ENCODE measurements around the gene ARHGAP42.
"Not testable (repeated sequence)": the region's sequence is repeated elsewhere in the genome, so short reads cannot be mapped to it uniquely, and the experiment has no call there.

ARHGAP42 gene

GRCh38 chr11:101003468-101003867 lies 316.4 kb downstream of the ARHGAP42 start:
- in situ Hi-C loops (cut with HindIII; ENCODE audit: low sequenced_read_pairs): no loop called here

- in situ Hi-C loops (cut with HindIII; ENCODE audit: low sequenced_read_pairs): no loop called here
Observed at GRCh38 chr11:101008961-101009689, 322.0 kb downstream of the ARHGAP42 start.

GRCh38 chr11:101009690-101010055 lies 322.6 kb downstream of the ARHGAP42 start:
- in situ Hi-C loops (cut with HindIII; ENCODE audit: low sequenced_read_pairs): no loop called here

DNA sequence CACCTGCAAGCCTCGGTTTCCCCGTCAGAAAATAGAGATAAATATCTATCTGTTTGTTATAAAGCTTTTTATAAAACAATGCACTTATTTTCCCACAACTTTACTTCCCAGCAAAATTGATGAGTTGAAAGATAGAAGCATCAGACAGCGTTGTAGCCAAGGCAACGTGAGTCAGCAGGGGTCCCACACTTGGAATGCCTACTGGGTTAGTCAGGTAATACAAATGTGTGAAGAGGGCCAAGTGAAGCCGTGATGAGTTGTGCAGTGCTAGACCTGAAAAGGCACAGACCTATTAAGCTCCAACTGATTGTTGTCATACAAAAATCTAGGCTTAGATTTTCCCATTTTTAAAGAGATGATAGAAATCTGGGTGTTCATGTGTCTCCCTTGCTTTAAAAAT lies 323.8 kb downstream of the ARHGAP42 start:
- in situ Hi-C loops (cut with HindIII; ENCODE audit: low sequenced_read_pairs): no loop called here

GRCh38 chr11:101011881-101012280 lies 324.8 kb downstream of the ARHGAP42 start:
- in situ Hi-C loops (cut with HindIII; ENCODE audit: low sequenced_read_pairs): no loop called here

- in situ Hi-C loops (cut with HindIII; ENCODE audit: low sequenced_read_pairs): not testable (repeated sequence)
Observed at GRCh38 chr11:101013702-101014101, 326.6 kb downstream of the ARHGAP42 start.

GRCh38 chr11:101014600-101015285 lies 327.7 kb downstream of the ARHGAP42 start:
- in situ Hi-C loops (cut with HindIII; ENCODE audit: low sequenced_read_pairs): no loop called here

DNA sequence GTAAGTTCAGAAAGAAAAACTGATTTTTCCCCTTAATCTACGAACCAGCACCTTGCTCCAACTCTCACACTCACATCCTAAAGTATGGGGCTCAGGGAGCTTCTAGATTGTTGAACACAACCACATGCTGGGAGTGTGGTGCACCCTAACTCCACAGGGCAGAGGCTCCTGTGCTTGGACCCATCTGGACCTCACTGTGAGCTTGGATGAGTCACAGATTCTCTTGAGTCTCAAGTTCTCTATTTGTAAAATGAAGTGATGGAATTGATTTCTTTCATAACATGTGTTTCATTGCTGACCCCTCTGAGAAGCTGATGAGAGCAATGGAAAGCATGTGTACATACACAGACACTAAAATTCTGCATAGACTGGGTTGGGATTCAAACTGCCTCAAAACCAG lies 332.8 kb downstream of the ARHGAP42 start:
- in situ Hi-C loops (cut with HindIII; ENCODE audit: low sequenced_read_pairs): no loop called here

GRCh38 chr11:101022256-101022655 lies 335.2 kb downstream of the ARHGAP42 start:
- in situ Hi-C loops (cut with HindIII; ENCODE audit: low sequenced_read_pairs): no loop called here

DNA sequence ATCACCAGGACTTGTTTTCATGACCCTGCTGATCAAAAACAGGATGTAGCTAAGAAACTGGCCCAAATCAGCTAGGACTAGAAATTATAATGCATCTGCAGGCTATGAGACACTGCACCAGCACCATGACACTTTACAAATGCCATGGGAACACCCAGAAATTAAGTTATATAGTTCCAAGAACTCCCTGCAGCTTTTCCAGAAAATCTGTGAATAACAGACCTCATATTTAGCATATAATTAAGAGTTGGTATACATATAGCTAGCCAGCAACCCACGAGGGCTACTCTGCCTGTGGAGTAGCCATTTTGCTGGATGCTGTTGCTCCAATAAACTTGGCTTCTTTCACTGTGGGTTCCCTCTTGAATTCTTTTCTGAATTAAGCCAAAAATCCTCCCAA lies 341.6 kb downstream of the ARHGAP42 start:
- in situ Hi-C loops (cut with HindIII; ENCODE audit: low sequenced_read_pairs): no loop called here

- in situ Hi-C loops (cut with HindIII; ENCODE audit: low sequenced_read_pairs): no loop called here
Observed at GRCh38 chr11:101030015-101030414, 342.9 kb downstream of the ARHGAP42 start.

GRCh38 chr11:101030692-101031091 lies 343.6 kb downstream of the ARHGAP42 start:
- in situ Hi-C loops (cut with HindIII; ENCODE audit: low sequenced_read_pairs): no loop called here

GRCh38 chr11:101031713-101032112 lies 344.6 kb downstream of the ARHGAP42 start:
- in situ Hi-C loops (cut with HindIII; ENCODE audit: low sequenced_read_pairs): no loop called here

GRCh38 chr11:101032991-101033390 lies 345.9 kb downstream of the ARHGAP42 start:
- in situ Hi-C loops (cut with HindIII; ENCODE audit: low sequenced_read_pairs): no loop called here

- in situ Hi-C loops (cut with HindIII; ENCODE audit: low sequenced_read_pairs): no loop called here
Observed at GRCh38 chr11:101034076-101034475, 347.0 kb downstream of the ARHGAP42 start.

- in situ Hi-C loops (cut with HindIII; ENCODE audit: low sequenced_read_pairs): no loop called here
Observed at GRCh38 chr11:101035872-101036271, 348.8 kb downstream of the ARHGAP42 start.
